H1 (cell line): ENCODE data around the gene PAIP1. TPM values are rescaled to one million over a fixed set of nuclear protein-coding genes. Genes with fewer than 3 reads are reported as not detected.

Source experiments
- CTCF ChIA-PET: fragments of 300-600 bp; sonication (Branson Sonifier 250); formaldehyde crosslinking; loops from one replicate; lab custom pipeline; 2021; ENCODE audit not compliant: partially characterized antibody; lab: Charles Lee
- POLR2A ChIA-PET: fragments of 300-600 bp; sonication (Branson Sonifier 250); formaldehyde crosslinking; loops from one replicate; lab custom pipeline; 2021; ENCODE audit warnings: inconsistent platforms; ENCODE audit not compliant: partially characterized antibody; lab: Charles Lee
- DNase-seq, 2 experiments: peaks; one replicate each; pipeline versions ENCODE4 v3.0.0 to v3.0.0-alpha.2; 2010 to 2022; ENCODE audit warnings: low spot score in 2 of 2, low read depth in 1 of 2, mixed read lengths in 1 of 2
- FAIRE-seq: peaks from 2 replicates; lab custom pipeline; 2011; peaks lifted over from hg19 to GRCh38; lab: Jason Lieb, UNC
- H2AFZ ChIP-seq: 2 replicates; pipeline ENCODE4 v1.8.1; 2012; ENCODE audit warnings: low read length, inconsistent platforms
- H2AK5ac ChIP-seq: 2 replicates; pipeline ENCODE4 v1.6.1; 2013; ENCODE audit warnings: low read depth, low read length
- H2BK120ac ChIP-seq: replicated peaks from 2 replicates; pipeline ENCODE3; 2013; ENCODE audit warnings: low read depth, low read length, inconsistent platforms
- H2BK12ac ChIP-seq: 2 replicates; pipeline ENCODE4 v1.6.1; 2013; ENCODE audit warnings: low read depth, low read length
- H2BK15ac ChIP-seq: 2 replicates; pipeline ENCODE4 v1.6.1; 2013; ENCODE audit warnings: low read length
- H2BK20ac ChIP-seq: 2 replicates; pipeline ENCODE4 v1.6.1; 2013; ENCODE audit warnings: low read length
- H2BK5ac ChIP-seq: 2 replicates; pipeline ENCODE4 v1.6.1; 2013; ENCODE audit warnings: low read depth, low read length
- H3K14ac ChIP-seq: 2 replicates; pipeline ENCODE4 v1.6.1; 2013; ENCODE audit warnings: inconsistent platforms; ENCODE audit not compliant: insufficient read length
- H3K18ac ChIP-seq: 2 replicates; pipeline ENCODE4 v1.6.1; 2013; ENCODE audit warnings: low read length; ENCODE audit errors: extremely low read depth
- H3K23ac ChIP-seq: 2 replicates; pipeline ENCODE4 v1.6.1; 2013; ENCODE audit warnings: inconsistent platforms; ENCODE audit not compliant: insufficient read length
- H3K23me2 ChIP-seq: 2 replicates; pipeline ENCODE4 v1.6.1; 2013; ENCODE audit warnings: low read depth, low read length
- H3K27ac ChIP-seq: 2 replicates; pipeline ENCODE4 v1.6.1; 2011; ENCODE audit warnings: low read depth, low read length, inconsistent platforms
- H3K27me3 ChIP-seq, 4 experiments: replicated peaks in 1 of 4; 1 replicate in 1 of 4; 2 replicates in 3 of 4; pipeline versions ENCODE4 v1.6.1 to v1.8.1; 2011 to 2013; ENCODE audit warnings: low read length in 3 of 4, mild to moderate bottlenecking in 3 of 4, inconsistent platforms in 2 of 4, mixed read lengths in 2 of 4, moderate library complexity in 1 of 4; ENCODE audit not compliant: control insufficient read depth in 3 of 4, insufficient read depth in 3 of 4; ENCODE audit errors: extremely low read depth in 1 of 4
- H3K36me3 ChIP-seq, 4 experiments: 2 replicates each; pipeline versions ENCODE4 v1.6.1 to v1.8.1; 2011 to 2013; ENCODE audit warnings: mild to moderate bottlenecking in 4 of 4, low read length in 3 of 4, moderate library complexity in 2 of 4, control low read depth in 1 of 4, inconsistent platforms in 1 of 4; ENCODE audit not compliant: insufficient read depth in 4 of 4, control insufficient read depth in 2 of 4
- H3K4ac ChIP-seq: replicated peaks from 2 replicates; pipeline ENCODE3; 2013; ENCODE audit warnings: low read length, low read depth, mixed read lengths, inconsistent platforms; ENCODE audit not compliant: insufficient read length
- H3K4me1 ChIP-seq, 4 experiments: replicated peaks in 1 of 4; 1 replicate in 1 of 4; 2 replicates in 3 of 4; pipeline versions ENCODE4 v1.6.1 to v1.8.1; 2011 to 2013; ENCODE audit warnings: low read length in 3 of 4, inconsistent platforms in 2 of 4, mixed read lengths in 1 of 4; ENCODE audit not compliant: insufficient read depth in 4 of 4, control insufficient read depth in 3 of 4
- H3K4me2 ChIP-seq, 2 experiments: 2 replicates each; pipeline versions ENCODE4 v1.6.1 to v1.8.1; 2011 to 2013; ENCODE audit warnings: low read depth in 2 of 2, low read length in 2 of 2, control low read depth in 1 of 2, inconsistent platforms in 1 of 2, mild to moderate bottlenecking in 1 of 2; ENCODE audit not compliant: insufficient read depth in 1 of 2
- H3K4me3 ChIP-seq, 4 experiments: fragments of 200-600, 300-600 bp in 1 of 4; sonication (generic), shearing (Covaris generic), sonication (Bioruptor Twin) in 1 of 4; 2 replicates each; pipeline versions ENCODE4 v1.5.1 to v1.8.1; 2011 to 2016; ENCODE audit warnings: low read length in 4 of 4, low read depth in 3 of 4, control low read depth in 2 of 4, inconsistent platforms in 2 of 4, mild to moderate bottlenecking in 2 of 4, mixed read lengths in 1 of 4, moderate library complexity in 1 of 4; ENCODE audit not compliant: insufficient read depth in 2 of 4; ENCODE audit errors: extremely low read depth in 1 of 4
- H3K56ac ChIP-seq: replicated peaks from 2 replicates; pipeline ENCODE3; 2013; ENCODE audit warnings: low read depth, mild to moderate bottlenecking, mixed read lengths, low read length, inconsistent platforms; ENCODE audit not compliant: insufficient read length
- H3K79me1 ChIP-seq: 2 replicates; pipeline ENCODE4 v1.6.1; 2013; ENCODE audit warnings: low read depth, low read length, control low read depth
- H3K79me2 ChIP-seq, 2 experiments: 2 replicates each; pipeline versions ENCODE4 v1.6.1 to v1.8.1; 2012 to 2013; ENCODE audit warnings: low read length in 2 of 2, mild to moderate bottlenecking in 2 of 2, inconsistent platforms in 1 of 2; ENCODE audit not compliant: insufficient read depth in 2 of 2, control insufficient read depth in 1 of 2
- H3K9ac ChIP-seq, 4 experiments: replicated peaks in 1 of 4; 1 replicate in 1 of 4; 2 replicates in 3 of 4; pipeline versions ENCODE4 v1.6.1 to v1.8.1; 2011 to 2013; ENCODE audit warnings: low read depth in 3 of 4, low read length in 3 of 4, control low read depth in 2 of 4, mild to moderate bottlenecking in 2 of 4, moderate library complexity in 2 of 4, inconsistent platforms in 1 of 4; ENCODE audit errors: extremely low read depth in 1 of 4
- H3K9me3 ChIP-seq, 2 experiments: 2 replicates each; pipeline versions ENCODE4 v1.6.1 to v1.8.1; 2012 to 2013; ENCODE audit warnings: mild to moderate bottlenecking in 2 of 2, moderate library complexity in 2 of 2, control low read depth in 1 of 2, inconsistent platforms in 1 of 2, low read depth in 1 of 2, low read length in 1 of 2, mixed read lengths in 1 of 2; ENCODE audit not compliant: insufficient read depth in 2 of 2
- H4K20me1 ChIP-seq, 2 experiments: replicated peaks in 1 of 2; 2 replicates each; pipeline versions ENCODE3 to v1.8.1; 2011 to 2013; ENCODE audit warnings: inconsistent platforms in 2 of 2, low read length in 2 of 2, mild to moderate bottlenecking in 1 of 2; ENCODE audit not compliant: insufficient read depth in 2 of 2, control insufficient read depth in 1 of 2
- H4K5ac ChIP-seq: 2 replicates; pipeline ENCODE4 v1.6.1; 2013; ENCODE audit warnings: low read length, low read depth, mixed read lengths, inconsistent platforms; ENCODE audit not compliant: insufficient read length
- H4K8ac ChIP-seq: 2 replicates; pipeline ENCODE4 v1.8.0; 2013; ENCODE audit warnings: mild to moderate bottlenecking, moderate library complexity, low read length, inconsistent platforms; ENCODE audit not compliant: insufficient read depth; ENCODE audit errors: extremely low read depth
- H4K91ac ChIP-seq: replicated peaks from 2 replicates; pipeline ENCODE3; 2013; ENCODE audit warnings: low read length, mixed read lengths, inconsistent platforms; ENCODE audit not compliant: insufficient read length
- BCL11A ChIP-seq, 2 experiments: IDR thresholded peaks; one replicate each; pipeline ENCODE4 v1.6.1; 2011; ENCODE audit warnings: low read depth in 2 of 2, low read length in 2 of 2, mild to moderate bottlenecking in 2 of 2
- EP300 ChIP-seq, 2 experiments: IDR thresholded peaks; 1 replicate in 1 of 2; 2 replicates in 1 of 2; pipeline ENCODE4 v1.6.1; 2011 to 2012; ENCODE audit warnings: low read depth in 2 of 2, low read length in 2 of 2, mild to moderate bottlenecking in 2 of 2, borderline replicate concordance in 1 of 2, inconsistent platforms in 1 of 2, moderate library complexity in 1 of 2
- EZH2 ChIP-seq: fragments of 200-600 bp; sonication (generic); IDR thresholded peaks from 2 replicates; pipeline ENCODE4 v1.7.1; 2012; ENCODE audit warnings: low read depth, mild to moderate bottlenecking, moderate library complexity, low read length, inconsistent platforms; ENCODE audit not compliant: severe bottlenecking
- SUZ12 ChIP-seq: fragments of 200-600 bp; sonication (generic); IDR thresholded peaks from 2 replicates; pipeline ENCODE4 v1.6.1; 2012; ENCODE audit warnings: mild to moderate bottlenecking, inconsistent platforms, low read length, moderate library complexity, mixed read lengths
- TEAD4 ChIP-seq: IDR thresholded peaks from 2 replicates; pipeline ENCODE4 v1.6.1; 2012; ENCODE audit warnings: low read depth, low read length, inconsistent platforms, mixed read lengths
- WGBS, 2 experiments: shearing (Covaris generic) in 1 of 2; methylation state at CpG; one replicate each; pipeline versions ENCODE4 v1.1.6 to v1.1.7; 2013 to 2015; ENCODE audit warnings: low lambda C conversion rate in 2 of 2, mixed read lengths in 2 of 2, inconsistent platforms in 1 of 2, low coverage in 1 of 2, missing lambda C conversion rate in 1 of 2; ENCODE audit not compliant: insufficient replicate concordance in 2 of 2, insufficient coverage in 1 of 2, insufficient read length in 1 of 2; ENCODE audit errors: extremely low coverage in 1 of 2, missing lambda C conversion rate in 1 of 2; 5-methylcytosine and 5-hydroxymethylcytosine counted together
- polyA plus RNA-seq, 7 experiments: library from polyadenylated mRNA; depleted of rRNA in 3 of 7; stranded (reverse) in 5 of 7; unstranded in 2 of 7; fragments of >200 nt in 5 of 7; fragments of 200-250 nt in 2 of 7; gene quantifications; 1 replicate in 5 of 7; 2 replicates in 1 of 7; 4 replicates in 1 of 7; pipeline versions ENCODE4 v1.2.1 to v1.2.3, GENCODE V29; 2011 to 2013; ENCODE audit warnings: missing spikeins in 2 of 7, mixed read lengths in 2 of 7
- total RNA-seq: library from RNA; stranded (reverse); fragmentation: NEBNext Ultra II Directional; extraction: Animal tissue kit (Norgen Biotek cat#: 25700); gene quantifications from 2 replicates; pipeline ENCODE4 v1.2.1, GENCODE V29; 2021

Gene PAIP1
- total and polyA plus RNA-seq, 2 of the 8 experiments (the other 6 are each of a cell fraction or from before 2014, with no cell fraction given): 62.9 to 89.5 TPM

GRCh38 chr5:43601454-43602260 lies 44.8 kb upstream of the PAIP1 start:
- Histone ChIP-seq H2BK20ac (no peak overlapping the region), H2AK5ac (no peak overlapping the region), H3K27me3 (peaks cover 0 to 6% (median 0%) of the 10 kb centered on the region in 4 experiments; a peak in 3 of 7 replicates), H3K4ac (no peak overlapping the region), H3K79me1 (no peaks in the 10 kb centered on the region), H3K4me3 (peak overlapping the region in 3 of 4 experiments; percentile 64 to 82 (median 67); a peak in 5 of 8 replicates), H2BK5ac (no peak overlapping the region), H4K8ac (no peak overlapping the region), H2BK120ac (no peak overlapping the region), H3K23me2 (peaks cover 10% of the 10 kb centered on the region), H4K5ac (no peak overlapping the region), H3K23ac (no peak overlapping the region), H3K9me3 (no peaks in the 10 kb centered on the region), H3K56ac (no peak overlapping the region), H2AFZ (no peak overlapping the region), H2BK15ac (no peak overlapping the region), H3K14ac (no peak overlapping the region), H2BK12ac (no peak overlapping the region), H3K4me2 (peak overlapping the region; percentile 98 to 99), H3K79me2 (no peaks in the 10 kb centered on the region), H3K36me3 (no peaks in the 10 kb centered on the region; a peak in 1 of 8 replicates), H4K20me1 (no peaks in the 10 kb centered on the region), H3K18ac (no peak overlapping the region), H4K91ac (no peak overlapping the region), H3K9ac (no peak overlapping the region), H3K4me1 (peaks cover 5 to 9% (median 7%) of the 10 kb centered on the region in 4 experiments; a peak in 6 of 7 replicates), H3K27ac (no peak overlapping the region)
- CTCF ChIA-PET: no interaction called here
- POLR2A ChIA-PET: interaction anchor here (1.1 to 2.7 kb wide), 6 partner anchors 24 to 87 kb away, joined by 3 to 9 read pairs (median 4); partner anchors contain the start of gene C5orf34
- DNase-seq (no peak), FAIRE-seq (no peak)
- 72% methylated on average over 8 of the region's 8 CpGs; no CpG with 5 or more reads in 1 of the 2 experiments for WGBS, 2 experiments
- TF ChIP-seq SUZ12: no peak
- no peak for TF ChIP-seq EP300 (IDR thresholded peaks at IDR 0.05; ENCODE audit: borderline replicate concordance in 1 of 2, low read depth in 2 of 2, low read length in 2 of 2)
- no peak for TF ChIP-seq TEAD4
- no peak for TF ChIP-seq EZH2
- TF ChIP-seq BCL11A (IDR thresholded peaks at IDR 0.05; ENCODE audit: low read depth in 2 of 2, low read length in 2 of 2): no peak
